WTC11 (cell line): ENCODE data around the gene GTF3C2. TPM values are rescaled to one million over a fixed set of nuclear protein-coding genes. Genes with fewer than 3 reads are reported as not detected.

Experiments used
- ATAC-seq: fragments of 200-7000 bp; cut with Tn5 transposase; 2 replicates; pipeline ENCODE4 v1.10.0; 2021; ENCODE audit warnings: mild to moderate bottlenecking, moderate library complexity
- CTCF ChIA-PET: fragments of 300-600 bp; sonication (Branson Sonifier 250); formaldehyde crosslinking; loops from one replicate; lab custom pipeline; 2021; ENCODE audit warnings: antibody characterized with exemption; lab: Charles Lee
- POLR2A ChIA-PET: fragments of 350-600 bp; sonication (Branson Sonifier 250); formaldehyde crosslinking; loops from one replicate; lab custom pipeline; 2021; ENCODE audit warnings: antibody characterized with exemption; lab: Charles Lee
- DNase-seq: peaks from one replicate; pipeline ENCODE4 v3.0.0; 2021; ENCODE audit warnings: low spot score
- H3K27ac Mint-ChIP-seq: 2 replicates; pipeline ENCODE4 v1.8.0; 2021; ENCODE audit warnings: mixed read lengths
- H3K27me3 Mint-ChIP-seq: 2 replicates; pipeline ENCODE4 v1.8.0; 2021; ENCODE audit warnings: low read depth, mild to moderate bottlenecking, moderate library complexity, mixed read lengths
- H3K36me3 Mint-ChIP-seq: 2 replicates; pipeline ENCODE4 v1.8.0; 2021; ENCODE audit warnings: mixed read lengths
- H3K4me1 Mint-ChIP-seq: 2 replicates; pipeline ENCODE4 v1.8.0; 2022; ENCODE audit warnings: mixed read lengths
- H3K4me3 Mint-ChIP-seq: 2 replicates; pipeline ENCODE4 v1.8.0; 2021; ENCODE audit warnings: mild to moderate bottlenecking, moderate library complexity, mixed read lengths
- H3K9me3 Mint-ChIP-seq: 2 replicates; pipeline ENCODE4 v1.8.0; 2021; ENCODE audit warnings: mixed read lengths
- CBFB ChIP-seq: sonication (generic); formaldehyde crosslinking; IDR thresholded peaks from 2 replicates; pipeline ENCODE4 v1.8.1; 2022; ENCODE audit warnings: mild to moderate bottlenecking, low read depth, missing genetic modification reagents
- GTF2I ChIP-seq: fragments of 250-450 bp; sonication (Bioruptor Pico); conservative IDR thresholded peaks from 2 replicates; pipeline ENCODE4 v1.4.0; 2021; ENCODE audit warnings: mild to moderate bottlenecking
- HMGXB4 ChIP-seq: sonication (generic); formaldehyde crosslinking; IDR thresholded peaks from 2 replicates; pipeline ENCODE4 v1.8.1; 2023; ENCODE audit warnings: mild to moderate bottlenecking, moderate library complexity, missing genetic modification reagents
- MLX ChIP-seq: sonication (generic); formaldehyde crosslinking; IDR thresholded peaks from 2 replicates; pipeline ENCODE4 v1.8.1; 2023; ENCODE audit warnings: mild to moderate bottlenecking, missing genetic modification reagents, moderate library complexity
- NR2C2 ChIP-seq: sonication (generic); formaldehyde crosslinking; IDR thresholded peaks from 2 replicates; pipeline ENCODE4 v1.8.0; 2022; ENCODE audit warnings: mild to moderate bottlenecking, missing genetic modification reagents
- SOX15 ChIP-seq: fragments of 250-450 bp; sonication (Bioruptor Pico); IDR thresholded peaks from 2 replicates; pipeline ENCODE4 v1.9.0; 2021; ENCODE audit warnings: mild to moderate bottlenecking
- STAT6 ChIP-seq: sonication (generic); formaldehyde crosslinking; conservative IDR thresholded peaks from 2 replicates; pipeline ENCODE4 v1.8.1; 2023; ENCODE audit warnings: mild to moderate bottlenecking, low read depth, missing genetic modification reagents, moderate library complexity
- TEAD1 ChIP-seq: sonication (generic); formaldehyde crosslinking; IDR thresholded peaks from 2 replicates; pipeline ENCODE4 v1.8.0; 2022; ENCODE audit warnings: mild to moderate bottlenecking, missing genetic modification reagents
- ZNF232 ChIP-seq: sonication (generic); formaldehyde crosslinking; IDR thresholded peaks from 2 replicates; pipeline ENCODE4 v1.8.0; 2022; ENCODE audit warnings: mild to moderate bottlenecking, missing genetic modification reagents
- ZNF532 ChIP-seq: fragments of 250-450 bp; sonication (Bioruptor Pico); IDR thresholded peaks from 2 replicates; pipeline ENCODE4 v1.9.0; 2021; ENCODE audit warnings: mild to moderate bottlenecking, borderline replicate concordance
- total RNA-seq: library from RNA; stranded (reverse); gene quantifications from 3 replicates; pipeline ENCODE4 v1.2.3, GENCODE V29; 2021
- TF ChIP-seq, protein P1 (sequence below): sonication (generic); formaldehyde crosslinking; IDR thresholded peaks from 2 replicates; pipeline ENCODE4 v1.8.0; 2023; ENCODE audit warnings: missing genetic modification reagents, mild to moderate bottlenecking, borderline replicate concordance
- TF ChIP-seq, protein P2 (sequence below): fragments of 250-450 bp; sonication (Bioruptor Pico); IDR thresholded peaks from 2 replicates; pipeline ENCODE4 v1.9.0; 2021; ENCODE audit warnings: moderate library complexity, mild to moderate bottlenecking, inconsistent platforms, borderline replicate concordance

Gene GTF3C2
- total RNA-seq, 1 experiment from 2014 or later = 123 TPM

DNA sequence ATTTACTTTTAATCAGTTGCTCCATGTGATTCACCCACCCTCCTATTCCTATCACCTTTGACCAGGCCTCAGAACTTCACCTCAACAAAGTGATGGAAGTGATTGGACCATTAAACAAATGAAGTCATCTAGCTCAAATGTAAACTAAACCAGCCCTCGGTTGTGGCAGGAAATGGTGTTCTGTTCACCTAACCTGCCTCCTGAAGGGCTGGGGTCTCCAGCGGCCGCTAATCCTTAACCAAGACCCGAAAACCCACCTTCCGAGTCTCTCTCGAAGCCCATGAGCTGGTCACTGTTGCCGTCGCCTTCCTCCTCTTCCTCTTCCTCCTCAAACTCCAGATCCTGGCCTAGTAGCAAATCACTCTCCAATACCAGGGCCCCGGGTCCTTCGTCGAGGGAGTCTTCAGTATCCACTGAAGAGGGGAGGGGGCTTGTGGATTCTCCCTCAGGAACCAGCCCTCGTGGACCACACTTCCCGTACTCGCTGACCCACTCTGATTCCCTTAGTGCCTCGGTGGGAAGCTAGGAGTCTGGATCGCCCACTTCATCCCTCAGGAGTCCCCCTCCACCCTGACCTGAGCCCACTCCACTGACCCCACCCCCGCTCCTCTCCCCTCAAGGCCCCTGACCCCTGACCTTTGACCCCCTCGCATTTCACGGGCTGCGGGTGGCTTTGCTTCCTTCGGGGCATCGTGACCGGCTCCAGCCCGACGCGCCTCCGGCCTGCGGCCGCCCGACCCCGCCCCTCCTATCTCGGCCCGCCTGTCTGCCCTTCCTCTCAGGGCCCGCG lies 23.5 kb upstream of the GTF3C2 start:
- H3K27ac Mint-ChIP-seq = peak overlapping the region; percentile 96
- peak overlapping the region; percentile 94 for H3K4me3 Mint-ChIP-seq
- DNase-seq = no peak
- peaks cover 20% of the 10 kb centered on the region for H3K4me1 Mint-ChIP-seq
- no peaks in the 10 kb centered on the region for H3K9me3 Mint-ChIP-seq
- ChIA-PET POLR2A (interaction anchor here (1.0 to 1.5 kb wide), 6 partner anchors 9 to 249 kb away, joined by 3 to 9 read pairs (median 4); partner anchors contain the start of genes CCDC121, GPN1, GTF3C2 and NRBP1), CTCF (interaction anchor here (0.6 to 3.1 kb wide), 10 partner anchors 8 to 303 kb away, joined by 3 to 15 read pairs (median 4); partner anchors contain the start of genes EIF2B4, GTF3C2 and PPM1G)
- H3K27me3 Mint-ChIP-seq = no peaks in the 10 kb centered on the region; the same call in 1 of the 2 replicates
- no peak for ATAC-seq
- 0 out of 2 replicates have a peak, but pooled peaks have one; percentile 64 for TF ChIP-seq NR2C2
- TF ChIP-seq ZNF532 = no peak
- TF ChIP-seq ZNF232 (CRISPR knock-in tag) = 0 out of 2 replicates have a peak, but pooled peaks have one; percentile 19
- TF ChIP-seq, protein P1, sequence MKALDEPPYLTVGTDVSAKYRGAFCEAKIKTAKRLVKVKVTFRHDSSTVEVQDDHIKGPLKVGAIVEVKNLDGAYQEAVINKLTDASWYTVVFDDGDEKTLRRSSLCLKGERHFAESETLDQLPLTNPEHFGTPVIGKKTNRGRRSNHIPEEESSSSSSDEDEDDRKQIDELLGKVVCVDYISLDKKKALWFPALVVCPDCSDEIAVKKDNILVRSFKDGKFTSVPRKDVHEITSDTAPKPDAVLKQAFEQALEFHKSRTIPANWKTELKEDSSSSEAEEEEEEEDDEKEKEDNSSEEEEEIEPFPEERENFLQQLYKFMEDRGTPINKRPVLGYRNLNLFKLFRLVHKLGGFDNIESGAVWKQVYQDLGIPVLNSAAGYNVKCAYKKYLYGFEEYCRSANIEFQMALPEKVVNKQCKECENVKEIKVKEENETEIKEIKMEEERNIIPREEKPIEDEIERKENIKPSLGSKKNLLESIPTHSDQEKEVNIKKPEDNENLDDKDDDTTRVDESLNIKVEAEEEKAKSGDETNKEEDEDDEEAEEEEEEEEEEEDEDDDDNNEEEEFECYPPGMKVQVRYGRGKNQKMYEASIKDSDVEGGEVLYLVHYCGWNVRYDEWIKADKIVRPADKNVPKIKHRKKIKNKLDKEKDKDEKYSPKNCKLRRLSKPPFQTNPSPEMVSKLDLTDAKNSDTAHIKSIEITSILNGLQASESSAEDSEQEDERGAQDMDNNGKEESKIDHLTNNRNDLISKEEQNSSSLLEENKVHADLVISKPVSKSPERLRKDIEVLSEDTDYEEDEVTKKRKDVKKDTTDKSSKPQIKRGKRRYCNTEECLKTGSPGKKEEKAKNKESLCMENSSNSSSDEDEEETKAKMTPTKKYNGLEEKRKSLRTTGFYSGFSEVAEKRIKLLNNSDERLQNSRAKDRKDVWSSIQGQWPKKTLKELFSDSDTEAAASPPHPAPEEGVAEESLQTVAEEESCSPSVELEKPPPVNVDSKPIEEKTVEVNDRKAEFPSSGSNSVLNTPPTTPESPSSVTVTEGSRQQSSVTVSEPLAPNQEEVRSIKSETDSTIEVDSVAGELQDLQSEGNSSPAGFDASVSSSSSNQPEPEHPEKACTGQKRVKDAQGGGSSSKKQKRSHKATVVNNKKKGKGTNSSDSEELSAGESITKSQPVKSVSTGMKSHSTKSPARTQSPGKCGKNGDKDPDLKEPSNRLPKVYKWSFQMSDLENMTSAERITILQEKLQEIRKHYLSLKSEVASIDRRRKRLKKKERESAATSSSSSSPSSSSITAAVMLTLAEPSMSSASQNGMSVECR (CRISPR knock-in tag) = peak; percentile 25; the same call in 1 of the 2 replicates
- H3K36me3 Mint-ChIP-seq = peaks cover 62% of the 10 kb centered on the region

DNA sequence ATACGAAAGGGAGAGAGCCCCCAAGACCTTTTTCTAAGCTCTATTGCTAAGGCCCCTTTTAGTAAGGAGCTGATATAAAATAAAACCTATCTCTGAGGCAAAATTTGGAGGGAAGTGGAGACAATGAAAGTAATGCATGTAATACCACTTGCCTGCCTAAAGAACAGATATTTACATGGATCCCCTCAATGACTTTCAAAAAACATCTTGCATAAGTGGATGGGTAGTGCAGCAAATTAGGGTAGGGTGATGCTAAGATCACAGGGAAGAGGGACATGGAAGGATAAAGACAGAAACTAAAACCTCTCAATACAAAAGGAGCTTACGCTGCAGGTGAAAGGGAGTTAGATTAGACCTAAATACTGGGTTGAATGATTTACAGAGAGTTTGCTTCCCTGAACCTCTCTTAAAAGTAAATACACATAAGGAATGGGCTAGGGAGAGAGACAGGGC lies 22.8 kb upstream of the GTF3C2 start:
- peak overlapping the region; percentile 94 for H3K4me3 Mint-ChIP-seq
- no peaks in the 10 kb centered on the region for H3K9me3 Mint-ChIP-seq
- DNase-seq (no peak), ATAC-seq (no peak)
- peak overlapping the region; percentile 96 for H3K27ac Mint-ChIP-seq
- peaks cover 62% of the 10 kb centered on the region for H3K36me3 Mint-ChIP-seq
- H3K4me1 Mint-ChIP-seq = peaks cover 20% of the 10 kb centered on the region
- ChIA-PET CTCF (interaction anchor here (0.6 to 3.1 kb wide), 7 partner anchors 10 to 304 kb away, joined by 3 to 15 read pairs (median 4); partner anchors contain the start of genes EIF2B4 and PPM1G), POLR2A (interaction anchor here (1.4 kb wide), 2 partner anchors 8 to 22 kb away, joined by 5 to 9 read pairs; partner anchors contain the start of genes GTF3C2 and SNX17)
- H3K27me3 Mint-ChIP-seq = no peaks in the 10 kb centered on the region; the same call in 1 of the 2 replicates
- no peak for TF ChIP-seq CBFB (CRISPR knock-in tag)
- TF ChIP-seq, protein P2, sequence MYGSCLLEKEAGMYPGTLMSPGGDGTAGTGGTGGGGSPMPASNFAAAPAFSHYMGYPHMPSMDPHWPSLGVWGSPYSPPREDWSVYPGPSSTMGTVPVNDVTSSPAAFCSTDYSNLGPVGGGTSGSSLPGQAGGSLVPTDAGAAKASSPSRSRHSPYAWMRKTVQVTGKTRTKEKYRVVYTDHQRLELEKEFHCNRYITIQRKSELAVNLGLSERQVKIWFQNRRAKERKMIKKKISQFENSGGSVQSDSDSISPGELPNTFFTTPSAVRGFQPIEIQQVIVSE (CRISPR knock-in tag) = no peak
- no peak for TF ChIP-seq HMGXB4
- TF ChIP-seq STAT6 (CRISPR knock-in tag) = no peak
- TF ChIP-seq TEAD1 = no peak
- TF ChIP-seq MLX (CRISPR knock-in tag) = no peak
- no peak for TF ChIP-seq GTF2I (CRISPR knock-in tag)
- TF ChIP-seq SOX15 (CRISPR knock-in tag) = no peak
